Lower lobe of right lung (tissue), 2 donors: Measurements from ENCODE around the gene PRTFDC1. TPM values are rescaled to one million over a fixed set of nuclear protein-coding genes. Genes with fewer than 3 reads are reported as not detected.

Source experiments
- ATAC-seq, 2 donors: fragments of 200-7000 bp; cut with Tn5 transposase; one replicate each; pipeline ENCODE4 v1.9.1; 2020 to 2022; ENCODE audit warnings: mild to moderate bottlenecking in 2 of 2, moderate library complexity in 2 of 2
- DNase-seq: peaks from one replicate; pipeline ENCODE4 v3.0.0-alpha.2; 2020
- H3K27ac ChIP-seq: fragments of 200-600 bp; one replicate; pipeline ENCODE4 v1.8.0; 2022
- H3K27me3 ChIP-seq: fragments of 200-600 bp; one replicate; pipeline ENCODE4 v1.8.0; 2022; ENCODE audit warnings: low read depth
- H3K36me3 ChIP-seq: fragments of 200-600 bp; one replicate; pipeline ENCODE4 v1.8.0; 2022; ENCODE audit warnings: mild to moderate bottlenecking
- H3K4me1 ChIP-seq: fragments of 200-600 bp; one replicate; pipeline ENCODE4 v1.8.0; 2022
- H3K4me3 ChIP-seq: fragments of 200-600 bp; one replicate; pipeline ENCODE4 v1.8.0; 2022; ENCODE audit warnings: mild to moderate bottlenecking
- H3K9me3 ChIP-seq: fragments of 200-600 bp; one replicate; pipeline ENCODE4 v1.8.0; 2022
- intact Hi-C: fragments of 100-400 bp; cut with DNase I; formaldehyde crosslinking; loops from one replicate; pipeline ENCODE4 v1.11.0; 2022
- total RNA-seq: library from RNA; stranded (reverse); fragmentation: NEBNext Ultra II Directional; extraction: Animal tissue kit (Norgen Biotek cat#: 25700); gene quantifications from one replicate; pipeline ENCODE4 v1.2.1, GENCODE V29; 2021
- TF ChIP-seq, protein P1 (sequence below): fragments of 200-600 bp; IDR thresholded peaks from one replicate; pipeline ENCODE4 v1.8.0; 2022; ENCODE audit warnings: antibody characterized with exemption, mild to moderate bottlenecking
- donor health status: DM: no; HTN: yes; CAD: no; lungs with severe emphysema.

Gene PRTFDC1
- total RNA-seq, 1 donor from 2014 or later: 3.8 TPM

DNA sequence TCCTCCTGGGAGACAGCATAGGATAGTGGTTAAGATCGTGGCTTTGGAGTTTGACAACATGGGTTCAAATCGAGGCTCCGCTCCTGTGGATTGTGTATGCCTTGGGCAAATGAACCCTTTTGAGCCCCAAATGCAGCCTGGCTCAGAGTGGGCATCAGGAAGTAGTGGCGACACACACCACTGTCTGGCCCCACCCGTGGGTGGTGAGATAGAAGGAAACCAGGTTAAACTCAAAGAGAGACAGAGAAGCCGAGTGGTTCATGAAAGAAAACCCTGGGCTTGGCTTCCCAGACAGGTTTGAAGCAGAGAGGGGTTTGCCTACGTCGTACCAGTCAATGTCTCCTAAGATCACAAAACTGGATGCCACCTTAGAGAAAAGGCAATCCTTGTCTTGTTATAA lies 57.7 kb downstream of the PRTFDC1 start:
- H3K27me3 ChIP-seq: no peaks in the 10 kb centered on the region
- ATAC-seq (peak in 1 of 2 donors; percentile 16), DNase-seq (no peak)
- H3K36me3 ChIP-seq: no peaks in the 10 kb centered on the region
- H3K9me3 ChIP-seq: no peaks in the 10 kb centered on the region
- TF ChIP-seq, protein P1, sequence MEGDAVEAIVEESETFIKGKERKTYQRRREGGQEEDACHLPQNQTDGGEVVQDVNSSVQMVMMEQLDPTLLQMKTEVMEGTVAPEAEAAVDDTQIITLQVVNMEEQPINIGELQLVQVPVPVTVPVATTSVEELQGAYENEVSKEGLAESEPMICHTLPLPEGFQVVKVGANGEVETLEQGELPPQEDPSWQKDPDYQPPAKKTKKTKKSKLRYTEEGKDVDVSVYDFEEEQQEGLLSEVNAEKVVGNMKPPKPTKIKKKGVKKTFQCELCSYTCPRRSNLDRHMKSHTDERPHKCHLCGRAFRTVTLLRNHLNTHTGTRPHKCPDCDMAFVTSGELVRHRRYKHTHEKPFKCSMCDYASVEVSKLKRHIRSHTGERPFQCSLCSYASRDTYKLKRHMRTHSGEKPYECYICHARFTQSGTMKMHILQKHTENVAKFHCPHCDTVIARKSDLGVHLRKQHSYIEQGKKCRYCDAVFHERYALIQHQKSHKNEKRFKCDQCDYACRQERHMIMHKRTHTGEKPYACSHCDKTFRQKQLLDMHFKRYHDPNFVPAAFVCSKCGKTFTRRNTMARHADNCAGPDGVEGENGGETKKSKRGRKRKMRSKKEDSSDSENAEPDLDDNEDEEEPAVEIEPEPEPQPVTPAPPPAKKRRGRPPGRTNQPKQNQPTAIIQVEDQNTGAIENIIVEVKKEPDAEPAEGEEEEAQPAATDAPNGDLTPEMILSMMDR: no peak
- no peak overlapping the region for H3K27ac ChIP-seq
- H3K4me3 ChIP-seq: no peak overlapping the region
- intact Hi-C loops: no loop called here
- no peaks in the 10 kb centered on the region for H3K4me1 ChIP-seq

DNA sequence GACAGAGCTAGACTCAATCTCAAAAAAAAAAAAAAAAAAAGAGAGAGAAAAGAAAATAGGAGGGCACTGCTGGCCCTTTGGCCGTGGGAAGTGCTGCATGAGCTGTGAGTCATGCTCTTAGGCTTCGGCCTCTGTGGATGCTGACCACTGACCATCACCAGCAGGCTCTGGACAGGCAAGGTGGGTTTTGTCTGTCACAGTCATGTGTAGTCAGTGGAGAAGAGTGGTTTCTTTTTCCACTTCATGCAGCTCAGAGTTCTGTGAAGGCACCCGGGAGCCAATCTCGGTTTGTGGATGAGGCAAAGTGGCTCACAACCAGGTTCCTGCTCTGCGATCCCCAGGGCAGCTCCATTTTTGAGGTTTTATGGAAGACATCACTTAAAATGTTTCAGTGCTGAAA lies 58.1 kb downstream of the PRTFDC1 start:
- H3K4me3 ChIP-seq: no peak overlapping the region
- H3K36me3 ChIP-seq: no peaks in the 10 kb centered on the region
- no peak overlapping the region for H3K27ac ChIP-seq
- intact Hi-C loops: no loop called here
- no peaks in the 10 kb centered on the region for H3K9me3 ChIP-seq
- no peaks in the 10 kb centered on the region for H3K4me1 ChIP-seq
- ATAC-seq: peak; percentile 51 to 64
- no peaks in the 10 kb centered on the region for H3K27me3 ChIP-seq
- DNase-seq: no peak
- TF ChIP-seq, protein P1: no peak

DNA sequence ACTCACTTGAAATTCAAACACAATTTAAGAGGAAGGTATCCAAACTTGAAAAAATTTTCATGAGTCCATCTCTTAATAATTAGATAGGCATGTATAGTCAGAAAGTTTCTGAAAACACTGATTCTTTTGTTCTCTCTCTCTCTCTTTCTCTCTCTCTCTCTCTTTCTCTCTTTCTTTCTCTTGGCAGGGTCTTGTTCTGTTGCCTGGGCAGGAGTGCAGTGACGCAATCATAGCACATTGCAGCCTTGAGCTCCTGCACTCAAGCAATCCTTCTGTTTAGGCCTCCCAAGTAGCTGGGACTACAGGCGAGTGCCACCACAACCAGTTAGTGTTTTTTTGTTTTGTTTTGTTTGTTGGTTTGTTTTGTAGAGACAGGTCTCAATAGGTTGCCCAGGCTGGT lies 59.3 kb downstream of the PRTFDC1 start:
- DNase-seq (no peak), ATAC-seq (no peak)
- intact Hi-C loops: no loop called here
- Histone ChIP-seq H3K4me1 (no peaks in the 10 kb centered on the region), H3K9me3 (no peaks in the 10 kb centered on the region), H3K27me3 (no peaks in the 10 kb centered on the region), H3K4me3 (no peak overlapping the region), H3K36me3 (no peaks in the 10 kb centered on the region), H3K27ac (no peak overlapping the region)
- TF ChIP-seq, protein P1: no peak

DNA sequence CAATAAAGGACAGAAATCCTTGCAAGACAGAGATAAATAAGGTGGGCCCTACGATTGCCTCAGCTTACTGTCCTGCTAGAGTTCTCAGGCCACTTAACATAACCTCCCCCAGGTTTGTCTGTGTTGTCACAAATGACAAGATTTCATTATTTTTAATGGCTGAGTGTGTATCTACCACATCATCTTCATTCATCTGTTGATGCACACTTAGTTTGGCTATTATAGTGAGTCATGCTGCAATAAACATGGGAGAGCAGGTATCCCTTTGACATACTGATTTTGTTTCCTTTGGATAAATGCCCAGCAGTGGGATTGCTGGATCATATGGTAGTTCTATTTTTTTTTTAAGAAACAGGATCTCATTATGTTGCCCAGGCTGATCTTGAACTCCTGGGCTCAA lies 60.6 kb downstream of the PRTFDC1 start:
- Histone ChIP-seq H3K9me3 (no peaks in the 10 kb centered on the region), H3K4me1 (no peaks in the 10 kb centered on the region), H3K36me3 (no peaks in the 10 kb centered on the region), H3K27me3 (no peaks in the 10 kb centered on the region), H3K27ac (no peak overlapping the region), H3K4me3 (no peak overlapping the region)
- TF ChIP-seq, protein P1: no peak
- ATAC-seq (no peak), DNase-seq (no peak)
- intact Hi-C loops: no loop called here

DNA sequence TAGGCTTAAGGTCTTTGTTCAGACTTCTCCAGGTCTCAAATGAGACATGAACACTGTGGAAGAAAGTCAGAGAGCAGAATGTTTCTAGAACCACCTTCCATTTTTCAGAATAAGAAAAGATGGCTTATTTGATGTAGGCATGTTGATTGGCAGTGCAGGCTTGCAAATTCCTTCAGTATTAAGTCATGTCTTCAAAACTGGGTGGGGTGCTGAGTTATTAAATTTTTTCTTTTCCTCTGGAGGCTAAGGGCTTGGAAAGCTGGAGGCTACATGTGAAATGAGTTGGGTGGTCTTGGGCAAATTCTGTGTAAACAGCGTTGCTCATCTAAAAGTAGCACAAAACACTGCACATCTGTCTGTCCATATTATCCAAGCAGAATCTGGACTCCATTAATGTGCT lies 62.8 kb downstream of the PRTFDC1 start:
- Histone ChIP-seq H3K36me3 (no peaks in the 10 kb centered on the region), H3K9me3 (no peaks in the 10 kb centered on the region), H3K4me1 (no peaks in the 10 kb centered on the region), H3K27ac (no peak overlapping the region), H3K27me3 (no peaks in the 10 kb centered on the region), H3K4me3 (no peak overlapping the region)
- DNase-seq: no peak
- TF ChIP-seq, protein P1: no peak
- intact Hi-C loops: no loop called here
- ATAC-seq: no peak

DNA sequence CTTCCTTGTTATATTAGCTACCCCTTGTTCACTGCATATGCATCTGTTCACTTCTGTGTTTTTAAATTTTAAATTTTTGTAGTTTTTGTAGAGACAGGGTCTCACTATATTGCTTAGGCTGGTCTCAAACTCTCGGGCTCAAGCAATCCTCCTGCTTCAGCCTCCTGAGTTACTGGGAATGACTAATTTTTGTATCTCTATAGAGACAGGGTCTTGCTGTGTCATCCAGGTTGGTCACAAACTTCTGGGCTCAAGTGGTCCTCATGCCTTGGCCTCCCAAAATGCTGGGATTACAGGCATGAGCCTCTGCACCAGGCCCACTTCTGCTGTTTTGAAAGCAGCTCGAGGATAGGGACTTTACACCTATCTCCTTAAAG lies 64.6 kb downstream of the PRTFDC1 start:
- no peak for DNase-seq
- H3K27ac ChIP-seq: no peak overlapping the region
- TF ChIP-seq, protein P1: no peak
- no peak for ATAC-seq
- H3K4me3 ChIP-seq: no peak overlapping the region
- no peaks in the 10 kb centered on the region for H3K36me3 ChIP-seq
- H3K4me1 ChIP-seq: no peaks in the 10 kb centered on the region
- intact Hi-C loops: no loop called here
- no peaks in the 10 kb centered on the region for H3K9me3 ChIP-seq
- no peaks in the 10 kb centered on the region for H3K27me3 ChIP-seq
